Measurements from ENCODE around the gene SCAND1.

GRCh38 chr20:35954200-35954906, at the start of gene SCAND1:
- TF ChIP-seq CTCF (conservative IDR thresholded peaks at IDR 0.05 in 1 of 2, IDR thresholded peaks at IDR 0.05 in 1 of 2; ENCODE audit: low read depth in 1 of 2, low read length in 2 of 2) (peak; percentile 87 to 90), EZH2 (IDR thresholded peaks at IDR 0.05; ENCODE audit: low read length, missing control alignments) (no peak)

Measured in fibroblast of lung (primary cell).